Measurements from ENCODE around the gene OBSCN. TPM values are rescaled to one million over a fixed set of nuclear protein-coding genes. Genes with fewer than 3 reads are reported as not detected.

The OBSCN gene
- total RNA-seq, 1 donor from 2014 or later: 17.5 TPM

GRCh38 chr1:228339059-228339704 lies 131.3 kb downstream of the OBSCN start:
- H3K27me3 ChIP-seq (ENCODE audit: insufficient read depth, low read length): no peaks in the 10 kb centered on the region

DNA sequence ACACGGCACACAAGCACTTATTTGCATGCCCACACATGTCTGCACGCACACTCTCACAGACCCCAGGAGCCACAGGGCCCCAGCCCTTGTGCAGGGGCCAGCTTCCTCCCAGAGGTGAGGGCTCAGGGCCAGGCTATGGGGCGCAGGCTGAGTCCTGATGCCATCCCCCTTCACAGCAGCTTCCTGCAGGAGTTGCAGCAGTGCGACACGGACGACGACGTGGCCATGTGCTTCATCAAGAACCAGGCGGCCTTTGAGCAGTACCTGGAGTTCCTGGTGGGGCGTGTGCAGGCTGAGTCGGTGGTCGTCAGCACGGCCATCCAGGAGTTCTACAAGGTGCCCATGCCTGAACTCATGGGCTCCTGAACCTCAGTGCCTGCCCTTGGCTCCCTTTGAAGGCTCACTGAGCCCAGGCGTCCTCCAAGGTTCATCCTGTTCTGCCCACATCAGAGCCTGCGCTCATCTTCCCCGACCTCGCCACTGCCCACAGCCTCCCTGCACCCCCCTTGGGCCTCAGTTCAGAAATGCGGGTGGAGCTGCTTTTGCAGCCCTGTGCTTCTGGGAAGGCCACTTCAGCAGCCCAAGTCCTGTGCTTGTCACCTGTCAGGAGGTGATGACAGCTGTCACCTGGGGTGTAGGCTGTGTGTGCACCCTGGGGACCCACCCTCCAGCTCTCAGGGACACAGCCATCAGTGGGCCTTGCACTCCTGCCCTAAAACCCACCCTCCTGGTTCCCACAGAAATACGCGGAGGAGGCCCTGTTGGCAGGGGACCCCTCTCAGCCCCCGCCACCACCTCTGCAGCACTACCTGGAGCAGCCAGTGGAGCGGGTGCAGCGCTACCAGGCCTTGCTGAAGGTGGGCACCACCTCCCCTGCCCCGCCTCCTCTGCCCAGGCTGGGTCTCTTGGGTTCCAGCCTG lies 132.2 kb downstream of the OBSCN start:
- no peaks in the 10 kb centered on the region for H3K9me3 Mint-ChIP-seq (ENCODE audit: unreplicated experiment)
- H3K4me1 Mint-ChIP-seq (ENCODE audit: low read depth, unreplicated experiment): no peaks in the 10 kb centered on the region
- no peak overlapping the region for H3K4me2 ChIP-seq (ENCODE audit: low read length)
- DNase-seq (ENCODE audit: low read depth): no peak
- no peak overlapping the region for H2AFZ ChIP-seq (ENCODE audit: low read depth, low read length)
- H3K4me3 ChIP-seq (ENCODE audit: insufficient read depth, low read depth, low read length): no peak overlapping the region
- TF ChIP-seq, protein P1, sequence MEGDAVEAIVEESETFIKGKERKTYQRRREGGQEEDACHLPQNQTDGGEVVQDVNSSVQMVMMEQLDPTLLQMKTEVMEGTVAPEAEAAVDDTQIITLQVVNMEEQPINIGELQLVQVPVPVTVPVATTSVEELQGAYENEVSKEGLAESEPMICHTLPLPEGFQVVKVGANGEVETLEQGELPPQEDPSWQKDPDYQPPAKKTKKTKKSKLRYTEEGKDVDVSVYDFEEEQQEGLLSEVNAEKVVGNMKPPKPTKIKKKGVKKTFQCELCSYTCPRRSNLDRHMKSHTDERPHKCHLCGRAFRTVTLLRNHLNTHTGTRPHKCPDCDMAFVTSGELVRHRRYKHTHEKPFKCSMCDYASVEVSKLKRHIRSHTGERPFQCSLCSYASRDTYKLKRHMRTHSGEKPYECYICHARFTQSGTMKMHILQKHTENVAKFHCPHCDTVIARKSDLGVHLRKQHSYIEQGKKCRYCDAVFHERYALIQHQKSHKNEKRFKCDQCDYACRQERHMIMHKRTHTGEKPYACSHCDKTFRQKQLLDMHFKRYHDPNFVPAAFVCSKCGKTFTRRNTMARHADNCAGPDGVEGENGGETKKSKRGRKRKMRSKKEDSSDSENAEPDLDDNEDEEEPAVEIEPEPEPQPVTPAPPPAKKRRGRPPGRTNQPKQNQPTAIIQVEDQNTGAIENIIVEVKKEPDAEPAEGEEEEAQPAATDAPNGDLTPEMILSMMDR (IDR thresholded peaks at IDR 0.05; ENCODE audit: insufficient read depth, low read depth, low read length): no peak
- no peak for TF ChIP-seq EZH2 (IDR thresholded peaks at IDR 0.05; ENCODE audit: insufficient read depth, low read length)
- no peak overlapping the region for H3K27ac ChIP-seq (ENCODE audit: low read depth, low read length)
- H3K9me3 ChIP-seq (ENCODE audit: insufficient read depth, low read depth, low read length): peaks cover 15% of the 10 kb centered on the region
- H3K4me1 ChIP-seq (ENCODE audit: insufficient read depth, low read length): no peaks in the 10 kb centered on the region
- H4K20me1 ChIP-seq (ENCODE audit: insufficient read depth, low read length): no peaks in the 10 kb centered on the region
- no peaks in the 10 kb centered on the region for H3K27me3 Mint-ChIP-seq (ENCODE audit: low read depth, unreplicated experiment)
- no peaks in the 10 kb centered on the region for H3K36me3 ChIP-seq (ENCODE audit: insufficient read depth, low read length)
- no peak overlapping the region for H3K9ac ChIP-seq (ENCODE audit: low read length)
- no peak for FAIRE-seq
- H3K4me3 Mint-ChIP-seq (ENCODE audit: unreplicated experiment): no peak overlapping the region
- H3K79me2 ChIP-seq (ENCODE audit: insufficient read depth, low read length): no peaks in the 10 kb centered on the region
- no peaks in the 10 kb centered on the region for H3K27me3 ChIP-seq (ENCODE audit: insufficient read depth, low read length)
- peaks cover 19% of the 10 kb centered on the region for H3K36me3 Mint-ChIP-seq (ENCODE audit: low read depth, unreplicated experiment)
- no peak overlapping the region for H3K27ac Mint-ChIP-seq (ENCODE audit: unreplicated experiment)

More at GRCh38 chr1:228339059-228339704, 131.3 kb downstream of the OBSCN start:
- Histone ChIP-seq H2AFZ (ENCODE audit: low read depth, low read length) (no peak overlapping the region), H4K20me1 (ENCODE audit: insufficient read depth, low read length) (no peaks in the 10 kb centered on the region), H3K4me3 (ENCODE audit: insufficient read depth, low read depth, low read length) (no peak overlapping the region), H3K36me3 (ENCODE audit: insufficient read depth, low read length) (no peaks in the 10 kb centered on the region), H3K27ac (ENCODE audit: low read depth, low read length) (no peak overlapping the region), H3K79me2 (ENCODE audit: insufficient read depth, low read length) (no peaks in the 10 kb centered on the region), H3K4me2 (ENCODE audit: low read length) (no peak overlapping the region), H3K9ac (ENCODE audit: low read length) (no peak overlapping the region), H3K4me1 (ENCODE audit: insufficient read depth, low read length) (no peaks in the 10 kb centered on the region), H3K9me3 (ENCODE audit: insufficient read depth, low read depth, low read length) (peaks cover 7% of the 10 kb centered on the region)
- Mint-ChIP-seq H3K36me3 (ENCODE audit: low read depth, unreplicated experiment) (peaks cover 16% of the 10 kb centered on the region), H3K27me3 (ENCODE audit: low read depth, unreplicated experiment) (no peaks in the 10 kb centered on the region), H3K27ac (ENCODE audit: unreplicated experiment) (no peak overlapping the region), H3K9me3 (ENCODE audit: unreplicated experiment) (no peaks in the 10 kb centered on the region), H3K4me1 (ENCODE audit: low read depth, unreplicated experiment) (no peaks in the 10 kb centered on the region), H3K4me3 (ENCODE audit: unreplicated experiment) (no peak overlapping the region)
- no peak for FAIRE-seq
- no peak for DNase-seq (ENCODE audit: low read depth)
- TF ChIP-seq, protein P1 (IDR thresholded peaks at IDR 0.05; ENCODE audit: insufficient read depth, low read depth, low read length): no peak
- no peak for TF ChIP-seq EZH2 (IDR thresholded peaks at IDR 0.05; ENCODE audit: insufficient read depth, low read length)
